ENCODE measurements around the gene LPP. TPM values are rescaled to one million over a fixed set of nuclear protein-coding genes. Genes with fewer than 3 reads are reported as not detected.

The LPP gene
- total RNA-seq, 3 donors from 2014 or later (not counting 1 experiment from before 2014, with no cell fraction given), result 137 to 163 (median 149) TPM

DNA sequence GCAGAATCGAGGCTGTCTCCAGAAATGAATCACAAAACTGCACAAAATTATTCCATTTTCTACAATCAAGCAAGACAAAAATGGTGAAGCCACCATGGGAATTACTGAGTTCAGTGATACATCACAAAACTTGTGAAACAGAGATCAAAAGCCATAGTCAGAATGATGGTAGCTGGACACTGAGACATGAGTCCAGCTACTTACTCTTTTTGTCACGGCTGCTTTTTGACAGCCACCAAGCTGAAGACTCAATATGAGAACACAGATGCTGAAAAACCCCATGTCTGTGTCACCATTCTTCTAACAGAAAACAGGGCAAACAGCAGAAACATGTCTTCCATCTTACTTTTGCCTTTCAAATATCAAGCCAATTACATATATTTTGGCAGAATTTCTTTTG is 237.6 kb downstream of the LPP start:
- Mint-ChIP-seq H3K9me3 (no peaks in the 10 kb centered on the region), H3K4me1 (peaks cover 23 to 35% of the 10 kb centered on the region in 2 donors), H3K27ac (no peak overlapping the region), H3K36me3 (no peaks in the 10 kb centered on the region), H3K27me3 (ENCODE audit: low read depth in 2 of 2) (no peaks in the 10 kb centered on the region), H3K4me3 (no peak overlapping the region)
- ATAC-seq (no peak), DNase-seq (no peak)
- intact Hi-C loops (cut with micrococcal nuclease), result no loop called here
- WGBS (ENCODE audit: insufficient coverage), result 67% methylated on average over 1 of the region's 2 CpGs
- Histone ChIP-seq H3K36me3 (ENCODE audit: control insufficient read depth, insufficient read depth, low read length) (no peaks in the 10 kb centered on the region), H3K27me3 (ENCODE audit: control insufficient read depth, insufficient read depth, low read length) (no peaks in the 10 kb centered on the region), H3K27ac (ENCODE audit: low read length) (peak overlapping the region; percentile 78), H3K9me3 (ENCODE audit: control insufficient read depth, insufficient read depth, low read length) (no peaks in the 10 kb centered on the region), H3K4me1 (ENCODE audit: control insufficient read depth, insufficient read depth, low read length) (peaks cover 15% of the 10 kb centered on the region), H3K4me3 (ENCODE audit: low read length) (no peak overlapping the region)
- TF ChIP-seq, protein P1, sequence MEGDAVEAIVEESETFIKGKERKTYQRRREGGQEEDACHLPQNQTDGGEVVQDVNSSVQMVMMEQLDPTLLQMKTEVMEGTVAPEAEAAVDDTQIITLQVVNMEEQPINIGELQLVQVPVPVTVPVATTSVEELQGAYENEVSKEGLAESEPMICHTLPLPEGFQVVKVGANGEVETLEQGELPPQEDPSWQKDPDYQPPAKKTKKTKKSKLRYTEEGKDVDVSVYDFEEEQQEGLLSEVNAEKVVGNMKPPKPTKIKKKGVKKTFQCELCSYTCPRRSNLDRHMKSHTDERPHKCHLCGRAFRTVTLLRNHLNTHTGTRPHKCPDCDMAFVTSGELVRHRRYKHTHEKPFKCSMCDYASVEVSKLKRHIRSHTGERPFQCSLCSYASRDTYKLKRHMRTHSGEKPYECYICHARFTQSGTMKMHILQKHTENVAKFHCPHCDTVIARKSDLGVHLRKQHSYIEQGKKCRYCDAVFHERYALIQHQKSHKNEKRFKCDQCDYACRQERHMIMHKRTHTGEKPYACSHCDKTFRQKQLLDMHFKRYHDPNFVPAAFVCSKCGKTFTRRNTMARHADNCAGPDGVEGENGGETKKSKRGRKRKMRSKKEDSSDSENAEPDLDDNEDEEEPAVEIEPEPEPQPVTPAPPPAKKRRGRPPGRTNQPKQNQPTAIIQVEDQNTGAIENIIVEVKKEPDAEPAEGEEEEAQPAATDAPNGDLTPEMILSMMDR (IDR thresholded peaks at IDR 0.05), result no peak

GRCh38 chr3:188392076-188392475 is 238.1 kb downstream of the LPP start:
- no peaks in the 10 kb centered on the region for H3K36me3 ChIP-seq (ENCODE audit: control insufficient read depth, insufficient read depth, low read length)
- intact Hi-C loops (cut with micrococcal nuclease), result no loop called here
- H3K9me3 ChIP-seq (ENCODE audit: control insufficient read depth, insufficient read depth, low read length), result no peaks in the 10 kb centered on the region
- DNase-seq, result no peak
- H3K27ac ChIP-seq (ENCODE audit: low read length), result no peak overlapping the region
- H3K36me3 Mint-ChIP-seq, result no peaks in the 10 kb centered on the region
- H3K9me3 Mint-ChIP-seq, result no peaks in the 10 kb centered on the region
- no peak overlapping the region for H3K4me3 ChIP-seq (ENCODE audit: low read length)
- TF ChIP-seq, protein P1 (IDR thresholded peaks at IDR 0.05), result no peak
- H3K27me3 Mint-ChIP-seq (ENCODE audit: low read depth in 2 of 2), result no peaks in the 10 kb centered on the region
- WGBS (ENCODE audit: insufficient coverage), result 100% methylated on average over 1 of the region's 4 CpGs
- ATAC-seq, result no peak
- no peak overlapping the region for H3K27ac Mint-ChIP-seq
- H3K4me1 ChIP-seq (ENCODE audit: control insufficient read depth, insufficient read depth, low read length), result peaks cover 15% of the 10 kb centered on the region
- H3K4me1 Mint-ChIP-seq, result peaks cover 28 to 39% of the 10 kb centered on the region in 2 donors
- H3K4me3 Mint-ChIP-seq, result no peak overlapping the region
- no peaks in the 10 kb centered on the region for H3K27me3 ChIP-seq (ENCODE audit: control insufficient read depth, insufficient read depth, low read length)

DNA sequence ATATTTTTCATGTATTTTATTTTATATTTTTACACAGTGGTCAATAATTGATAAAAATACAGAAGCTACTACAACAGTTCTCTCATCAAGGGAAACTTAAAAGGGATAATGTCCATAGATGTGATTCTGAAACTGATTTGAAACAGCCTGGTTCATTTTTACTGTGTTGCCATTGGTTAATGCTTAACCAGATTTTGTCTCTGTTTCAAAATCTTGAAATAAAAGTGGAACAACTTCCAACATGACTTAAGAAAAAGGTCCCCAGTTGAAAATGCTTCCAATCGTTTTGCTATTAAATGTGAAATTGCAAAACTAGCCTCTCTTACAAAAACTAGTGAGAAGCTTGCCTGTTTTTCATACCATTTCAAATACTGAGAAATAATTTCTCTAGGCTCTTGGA is 240.7 kb downstream of the LPP start:
- no peak overlapping the region for H3K27ac Mint-ChIP-seq
- no peak for ATAC-seq
- H3K36me3 Mint-ChIP-seq, result no peaks in the 10 kb centered on the region
- Histone ChIP-seq H3K9me3 (ENCODE audit: control insufficient read depth, insufficient read depth, low read length) (no peaks in the 10 kb centered on the region), H3K27me3 (ENCODE audit: control insufficient read depth, insufficient read depth, low read length) (no peaks in the 10 kb centered on the region), H3K4me1 (ENCODE audit: control insufficient read depth, insufficient read depth, low read length) (peaks cover 17% of the 10 kb centered on the region), H3K36me3 (ENCODE audit: control insufficient read depth, insufficient read depth, low read length) (no peaks in the 10 kb centered on the region), H3K4me3 (ENCODE audit: low read length) (no peak overlapping the region), H3K27ac (ENCODE audit: low read length) (no peak overlapping the region)
- H3K4me1 Mint-ChIP-seq, result peaks cover 52 to 58% of the 10 kb centered on the region in 2 donors
- intact Hi-C loops (cut with micrococcal nuclease), result no loop called here
- no peaks in the 10 kb centered on the region for H3K27me3 Mint-ChIP-seq (ENCODE audit: low read depth in 2 of 2)
- WGBS (ENCODE audit: insufficient coverage), result no CpG with 5 or more reads among the region's 1 CpG
- no peak overlapping the region for H3K4me3 Mint-ChIP-seq
- no peaks in the 10 kb centered on the region for H3K9me3 Mint-ChIP-seq
- DNase-seq, result no peak
- TF ChIP-seq, protein P1 (IDR thresholded peaks at IDR 0.05), result no peak

GRCh38 chr3:188396251-188396650 is 242.3 kb downstream of the LPP start:
- no peaks in the 10 kb centered on the region for H3K36me3 Mint-ChIP-seq
- TF ChIP-seq, protein P1 (IDR thresholded peaks at IDR 0.05), result no peak
- Histone ChIP-seq H3K27ac (ENCODE audit: low read length) (no peak overlapping the region), H3K27me3 (ENCODE audit: control insufficient read depth, insufficient read depth, low read length) (no peaks in the 10 kb centered on the region), H3K36me3 (ENCODE audit: control insufficient read depth, insufficient read depth, low read length) (no peaks in the 10 kb centered on the region), H3K4me1 (ENCODE audit: control insufficient read depth, insufficient read depth, low read length) (peaks cover 8% of the 10 kb centered on the region), H3K4me3 (ENCODE audit: low read length) (no peak overlapping the region), H3K9me3 (ENCODE audit: control insufficient read depth, insufficient read depth, low read length) (no peaks in the 10 kb centered on the region)
- H3K27me3 Mint-ChIP-seq (ENCODE audit: low read depth in 2 of 2), result no peaks in the 10 kb centered on the region
- ATAC-seq, result no peak
- peak overlapping the region in 1 of 2 donors; percentile 80 for H3K27ac Mint-ChIP-seq
- intact Hi-C loops (cut with micrococcal nuclease), result no loop called here
- H3K9me3 Mint-ChIP-seq, result no peaks in the 10 kb centered on the region
- DNase-seq, result no peak
- peaks cover 51 to 58% of the 10 kb centered on the region in 2 donors for H3K4me1 Mint-ChIP-seq
- H3K4me3 Mint-ChIP-seq, result no peak overlapping the region
- 92% methylated on average over 1 of the region's 2 CpGs for WGBS (ENCODE audit: insufficient coverage)
